Measurements from ENCODE around the gene GPHA2. TPM values are rescaled to one million over a fixed set of nuclear protein-coding genes. Genes with fewer than 3 reads are reported as not detected.

The GPHA2 gene
- polyA plus RNA-seq, 2 of the 4 experiments (the other 2 are of a cell fraction) = not detected

- no peak for TF ChIP-seq HEYL (CRISPR knock-in tag; IDR thresholded peaks at IDR 0.05)
- TF ChIP-seq HOXA7 (CRISPR knock-in tag; IDR thresholded peaks at IDR 0.05) = no peak
- no peak for TF ChIP-seq SMC3 (IDR thresholded peaks at IDR 0.05)
- no peak for TF ChIP-seq ZC3H11A (IDR thresholded peaks at IDR 0.05)
- no peak for TF ChIP-seq HOXB5 (CRISPR knock-in tag; IDR thresholded peaks at IDR 0.05)
- no peak for TF ChIP-seq ZNF302 (CRISPR knock-in tag; IDR thresholded peaks at IDR 0.05)
- no peak for TF ChIP-seq CBX8 (IDR thresholded peaks at IDR 0.05)
- TF ChIP-seq CEBPB (IDR thresholded peaks at IDR 0.05) = no peak
- TF ChIP-seq GATA3 (IDR thresholded peaks at IDR 0.05; ENCODE audit: borderline replicate concordance) = no peak
- no peak for TF ChIP-seq REST (IDR thresholded peaks at IDR 0.05)
- TF ChIP-seq CBX2 (IDR thresholded peaks at IDR 0.05; ENCODE audit: borderline replicate concordance, low read depth) = no peak
- TF ChIP-seq RNF2 (IDR thresholded peaks at IDR 0.05; ENCODE audit: borderline replicate concordance, low read depth) = no peak
- no peak for TF ChIP-seq FOSB (CRISPR knock-in tag; IDR thresholded peaks at IDR 0.05)
- TF ChIP-seq RAD21 (conservative IDR thresholded peaks at IDR 0.05 in 1 of 2, IDR thresholded peaks at IDR 0.05 in 1 of 2) = no peak
- TF ChIP-seq RFX5 (IDR thresholded peaks at IDR 0.05) = no peak
- no peak for TF ChIP-seq POLR2A (IDR thresholded peaks at IDR 0.05; ENCODE audit: low read length)
- no peak for TF ChIP-seq HOXB13 (CRISPR knock-in tag; IDR thresholded peaks at IDR 0.05; ENCODE audit: low read depth)
- TF ChIP-seq RARB (CRISPR knock-in tag; IDR thresholded peaks at IDR 0.05) = no peak
- peak overlapping the region; percentile 85 for H3K4me2 ChIP-seq
- POLR2A ChIA-PET = no interaction called here
- H3K9me3 ChIP-seq = no peaks in the 10 kb centered on the region
- WGBS (ENCODE audit: missing lambda C conversion rate) = 56% methylated on average over 25 of the region's 25 CpGs
- no peak for ATAC-seq
- no peak for FAIRE-seq
- H3K4me3 ChIP-seq = peak overlapping the region; percentile 49
- CTCF ChIA-PET = interaction anchor here (2.0 to 31.5 kb wide), 6 partner anchors 9 to 123 kb away, joined by 8 to 1607 read pairs (median 74); partner anchors contain the start of genes ARL2, ATG2A, CDC42BPG and EHD1
- H3K4me1 ChIP-seq = peaks cover 78% of the 10 kb centered on the region
- DNase-seq (ENCODE audit: low read depth in 1 of 2, low spot score in 1 of 2) = no peak
- peak overlapping the region; percentile 92 to 97 for H3K27ac ChIP-seq
Measured at GRCh38 chr11:64891215-64891848, 44.4 kb downstream of the GPHA2 start.

DNA sequence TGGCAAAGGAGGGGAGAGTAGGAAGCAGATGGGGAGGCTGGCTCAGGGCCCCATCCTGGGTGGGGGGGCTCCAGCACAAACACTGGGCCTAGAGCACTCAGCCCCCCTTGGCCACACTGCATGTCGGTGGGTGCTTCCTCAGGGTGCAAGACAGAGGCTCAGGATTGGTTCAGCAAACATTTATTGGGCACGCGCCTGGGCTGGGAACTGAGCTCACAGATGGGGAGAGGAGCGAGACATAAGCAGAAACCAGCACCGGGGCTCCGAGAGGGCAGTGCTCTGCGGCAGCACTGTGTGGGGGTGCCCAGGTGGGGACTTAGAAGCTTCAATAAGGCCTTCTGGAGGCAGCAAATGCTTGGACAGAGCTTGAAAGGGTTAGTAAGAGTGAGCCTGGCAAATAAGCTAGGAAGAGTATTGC, 45.2 kb downstream of the GPHA2 start:
- ChIA-PET CTCF (interaction anchor here (0.7 to 31.5 kb wide), 8 partner anchors 10 to 124 kb away, joined by 3 to 1607 read pairs (median 19); partner anchors contain the start of genes ARL2, ATG2A, BATF2 and CDC42BPG), POLR2A (interaction anchor here (1.0 to 1.5 kb wide), 2 partner anchors 9 to 36 kb away, joined by 3 to 4 read pairs; no protein-coding TSS in a partner anchor)
- H3K4me2 ChIP-seq = peak overlapping the region; percentile 85
- ATAC-seq = no peak
- H3K9me3 ChIP-seq = no peaks in the 10 kb centered on the region
- no peak for TF ChIP-seq POLR2A (IDR thresholded peaks at IDR 0.05; ENCODE audit: low read length)
- TF ChIP-seq SMC3 (IDR thresholded peaks at IDR 0.05) = no peak
- TF ChIP-seq MAZ (IDR thresholded peaks at IDR 0.05; ENCODE audit: borderline replicate concordance, low read depth, low read length) = no peak
- TF ChIP-seq, protein P1, sequence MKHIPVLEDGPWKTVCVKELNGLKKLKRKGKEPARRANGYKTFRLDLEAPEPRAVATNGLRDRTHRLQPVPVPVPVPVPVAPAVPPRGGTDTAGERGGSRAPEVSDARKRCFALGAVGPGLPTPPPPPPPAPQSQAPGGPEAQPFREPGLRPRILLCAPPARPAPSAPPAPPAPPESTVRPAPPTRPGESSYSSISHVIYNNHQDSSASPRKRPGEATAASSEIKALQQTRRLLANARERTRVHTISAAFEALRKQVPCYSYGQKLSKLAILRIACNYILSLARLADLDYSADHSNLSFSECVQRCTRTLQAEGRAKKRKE (CRISPR knock-in tag; IDR thresholded peaks at IDR 0.05; ENCODE audit: low read depth) = no peak
- TF ChIP-seq HOXB13 (CRISPR knock-in tag; IDR thresholded peaks at IDR 0.05; ENCODE audit: low read depth) = no peak
- TF ChIP-seq MAFK (IDR thresholded peaks at IDR 0.05; ENCODE audit: partially characterized antibody) = no peak
- no peak for TF ChIP-seq ELK1 (IDR thresholded peaks at IDR 0.05; ENCODE audit: low read depth, low read length)
- TF ChIP-seq ZSCAN20 (CRISPR knock-in tag; IDR thresholded peaks at IDR 0.05) = no peak
- TF ChIP-seq RNF2 (IDR thresholded peaks at IDR 0.05; ENCODE audit: borderline replicate concordance, low read depth) = no peak
- no peak for TF ChIP-seq NFE2L2 (conservative IDR thresholded peaks at IDR 0.05; ENCODE audit: low read length)
- H3K4me1 ChIP-seq = peaks cover 86% of the 10 kb centered on the region
- peak overlapping the region; percentile 92 to 97 for H3K27ac ChIP-seq
- FAIRE-seq = no peak
- no peak for DNase-seq (ENCODE audit: low read depth in 1 of 2, low spot score in 1 of 2)
- H3K4me3 ChIP-seq = peak overlapping the region; percentile 9; the same call in 1 of the 3 replicates
- 89% methylated on average over 7 of the region's 7 CpGs for WGBS (ENCODE audit: missing lambda C conversion rate)
